Glomerular endothelial cell (primary cell): ENCODE results near the gene PGM5. TPM values are rescaled to one million over a fixed set of nuclear protein-coding genes. Genes with fewer than 3 reads are reported as not detected.

ENCODE experiments used
- DNase-seq: peaks from one replicate; pipeline ENCODE4 v3.0.0-alpha.2; 2011; ENCODE audit warnings: low read depth, low spot score; ENCODE audit errors: extremely low read depth
- total RNA-seq: library from RNA; depleted of rRNA; stranded (reverse); fragments of >200 nt; gene quantifications from 2 replicates; pipeline ENCODE4 v1.2.3, GENCODE V29; 2015

Gene PGM5
- total RNA-seq, 1 donor from 2014 or later, result 1.4 TPM

GRCh38 chr9:68574150-68574549 is 217.7 kb downstream of the PGM5 start:
- DNase-seq, result no peak

DNA sequence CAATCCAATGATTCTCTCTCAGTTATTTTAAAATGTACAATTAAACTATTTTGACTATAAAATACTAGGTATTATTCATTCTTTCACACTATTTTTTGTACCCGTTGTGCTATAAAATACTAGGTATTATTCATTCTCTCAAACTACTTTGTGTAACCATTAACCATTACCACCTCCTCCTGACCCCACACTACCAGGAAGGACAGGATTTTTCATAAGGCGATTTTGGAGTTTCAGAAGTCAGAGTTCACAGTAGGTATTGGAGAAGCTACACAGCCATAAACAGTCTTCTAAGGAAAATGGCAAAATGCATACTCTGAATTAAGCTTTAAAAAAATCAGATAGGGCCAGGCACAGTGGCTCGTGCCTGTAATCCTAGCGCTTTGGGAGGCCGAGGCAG is 219.4 kb downstream of the PGM5 start:
- no peak for DNase-seq

- no peak for DNase-seq
Observed at GRCh38 chr9:68577774-68578591, 221.6 kb downstream of the PGM5 start.

Other genes starting within 250 kb of the PGM5 start
- 16.7 and 21.6 TPM in 2 replicates for gene ZNG1C, start 114.6 kb upstream of the PGM5 start, total RNA-seq
- not detected in 2 replicates for gene FOXD4L3, start 53.7 kb upstream of the PGM5 start, total RNA-seq
- not detected in 2 replicates for gene TMEM252, start 184.3 kb downstream of the PGM5 start, total RNA-seq